ENCODE data around the gene ITGA5. TPM values are rescaled to one million over a fixed set of nuclear protein-coding genes. Genes with fewer than 3 reads are reported as not detected.
A peak's percentile ranks its signal among the peaks of the same experiment; 100 is the strongest.

Gene ITGA5
- total and polyA plus RNA-seq, 9 of the 15 experiments (the other 6 are each of a cell fraction or from before 2014, with no cell fraction given), result 9.1 to 82.1 (median 47.4) TPM

DNA sequence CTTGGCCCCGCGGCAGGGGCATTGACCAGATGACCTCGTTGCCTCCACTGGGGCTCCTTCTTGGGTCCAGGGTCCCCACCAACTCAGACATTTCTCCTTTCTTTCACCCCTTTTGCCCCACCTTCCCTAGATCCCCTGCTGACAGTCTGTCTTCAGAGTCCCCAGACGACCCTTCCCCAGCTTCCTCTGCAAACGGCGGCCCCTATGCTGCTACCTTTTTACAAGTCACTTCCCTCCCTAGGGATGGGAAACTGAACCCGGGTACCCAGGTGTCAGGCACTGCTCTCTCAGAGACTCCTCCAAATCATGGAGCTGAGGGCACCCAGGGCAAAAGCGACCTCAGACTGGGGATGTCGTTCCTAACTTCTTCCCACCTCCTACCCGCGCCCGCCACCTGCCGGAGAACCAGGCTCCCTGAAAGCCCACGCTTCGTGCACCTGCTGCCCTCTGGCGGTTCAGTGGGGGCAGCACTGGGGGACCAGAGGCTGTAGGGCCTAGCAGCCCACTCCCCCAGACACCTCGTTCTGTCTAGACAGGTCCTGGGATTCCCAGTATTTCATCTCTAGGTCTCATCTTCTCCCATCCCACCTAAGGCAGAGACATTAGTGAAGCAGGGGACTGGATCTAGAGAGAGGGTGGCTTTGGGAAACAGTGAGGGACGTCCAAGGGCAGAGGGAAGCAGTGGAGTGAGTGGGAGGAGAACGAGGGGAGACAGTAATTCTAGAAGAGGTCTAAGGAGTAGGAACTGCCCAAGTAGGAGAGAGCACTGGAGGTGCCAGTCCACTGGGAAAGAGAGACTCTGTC is 39.5 kb downstream of the ITGA5 start (continued):
- TF ChIP-seq, protein P1, sequence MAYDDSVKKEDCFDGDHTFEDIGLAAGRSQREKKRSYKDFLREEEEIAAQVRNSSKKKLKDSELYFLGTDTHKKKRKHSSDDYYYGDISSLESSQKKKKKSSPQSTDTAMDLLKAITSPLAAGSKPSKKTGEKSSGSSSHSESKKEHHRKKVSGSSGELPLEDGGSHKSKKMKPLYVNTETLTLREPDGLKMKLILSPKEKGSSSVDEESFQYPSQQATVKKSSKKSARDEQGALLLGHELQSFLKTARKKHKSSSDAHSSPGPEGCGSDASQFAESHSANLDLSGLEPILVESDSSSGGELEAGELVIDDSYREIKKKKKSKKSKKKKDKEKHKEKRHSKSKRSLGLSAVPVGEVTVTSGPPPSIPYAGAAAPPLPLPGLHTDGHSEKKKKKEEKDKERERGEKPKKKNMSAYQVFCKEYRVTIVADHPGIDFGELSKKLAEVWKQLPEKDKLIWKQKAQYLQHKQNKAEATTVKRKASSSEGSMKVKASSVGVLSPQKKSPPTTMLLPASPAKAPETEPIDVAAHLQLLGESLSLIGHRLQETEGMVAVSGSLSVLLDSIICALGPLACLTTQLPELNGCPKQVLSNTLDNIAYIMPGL (CRISPR knock-in tag; IDR thresholded peaks at IDR 0.05), result peak; percentile 86; the same call in 1 of the 2 replicates
- TF ChIP-seq, protein P2, sequence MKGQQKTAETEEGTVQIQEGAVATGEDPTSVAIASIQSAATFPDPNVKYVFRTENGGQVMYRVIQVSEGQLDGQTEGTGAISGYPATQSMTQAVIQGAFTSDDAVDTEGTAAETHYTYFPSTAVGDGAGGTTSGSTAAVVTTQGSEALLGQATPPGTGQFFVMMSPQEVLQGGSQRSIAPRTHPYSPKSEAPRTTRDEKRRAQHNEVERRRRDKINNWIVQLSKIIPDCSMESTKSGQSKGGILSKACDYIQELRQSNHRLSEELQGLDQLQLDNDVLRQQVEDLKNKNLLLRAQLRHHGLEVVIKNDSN (CRISPR knock-in tag; IDR thresholded peaks at IDR 0.05), result no peak
- no peak for TF ChIP-seq IFI16 (CRISPR knock-in tag; IDR thresholded peaks at IDR 0.05)
- 0 out of 2 replicates have a peak, but pooled peaks have one; percentile 29 for TF ChIP-seq SMARCC2 (IDR thresholded peaks at IDR 0.05; ENCODE audit: low read depth)
- TF ChIP-seq, protein P3, sequence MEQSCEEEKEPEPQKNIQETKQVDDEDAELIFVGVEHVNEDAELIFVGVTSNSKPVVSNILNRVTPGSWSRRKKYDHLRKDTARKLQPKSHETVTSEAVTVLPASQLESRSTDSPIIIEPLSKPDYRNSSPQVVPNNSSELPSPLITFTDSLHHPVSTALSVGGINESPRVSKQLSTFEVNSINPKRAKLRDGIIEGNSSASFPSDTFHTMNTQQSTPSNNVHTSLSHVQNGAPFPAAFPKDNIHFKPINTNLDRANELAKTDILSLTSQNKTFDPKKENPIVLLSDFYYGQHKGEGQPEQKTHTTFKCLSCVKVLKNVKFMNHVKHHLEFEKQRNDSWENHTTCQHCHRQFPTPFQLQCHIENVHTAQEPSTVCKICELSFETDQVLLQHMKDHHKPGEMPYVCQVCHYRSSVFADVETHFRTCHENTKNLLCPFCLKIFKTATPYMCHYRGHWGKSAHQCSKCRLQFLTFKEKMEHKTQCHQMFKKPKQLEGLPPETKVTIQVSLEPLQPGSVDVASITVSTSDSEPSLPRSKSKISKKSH (CRISPR knock-in tag; IDR thresholded peaks at IDR 0.05), result no peak
- TF ChIP-seq, protein P4, sequence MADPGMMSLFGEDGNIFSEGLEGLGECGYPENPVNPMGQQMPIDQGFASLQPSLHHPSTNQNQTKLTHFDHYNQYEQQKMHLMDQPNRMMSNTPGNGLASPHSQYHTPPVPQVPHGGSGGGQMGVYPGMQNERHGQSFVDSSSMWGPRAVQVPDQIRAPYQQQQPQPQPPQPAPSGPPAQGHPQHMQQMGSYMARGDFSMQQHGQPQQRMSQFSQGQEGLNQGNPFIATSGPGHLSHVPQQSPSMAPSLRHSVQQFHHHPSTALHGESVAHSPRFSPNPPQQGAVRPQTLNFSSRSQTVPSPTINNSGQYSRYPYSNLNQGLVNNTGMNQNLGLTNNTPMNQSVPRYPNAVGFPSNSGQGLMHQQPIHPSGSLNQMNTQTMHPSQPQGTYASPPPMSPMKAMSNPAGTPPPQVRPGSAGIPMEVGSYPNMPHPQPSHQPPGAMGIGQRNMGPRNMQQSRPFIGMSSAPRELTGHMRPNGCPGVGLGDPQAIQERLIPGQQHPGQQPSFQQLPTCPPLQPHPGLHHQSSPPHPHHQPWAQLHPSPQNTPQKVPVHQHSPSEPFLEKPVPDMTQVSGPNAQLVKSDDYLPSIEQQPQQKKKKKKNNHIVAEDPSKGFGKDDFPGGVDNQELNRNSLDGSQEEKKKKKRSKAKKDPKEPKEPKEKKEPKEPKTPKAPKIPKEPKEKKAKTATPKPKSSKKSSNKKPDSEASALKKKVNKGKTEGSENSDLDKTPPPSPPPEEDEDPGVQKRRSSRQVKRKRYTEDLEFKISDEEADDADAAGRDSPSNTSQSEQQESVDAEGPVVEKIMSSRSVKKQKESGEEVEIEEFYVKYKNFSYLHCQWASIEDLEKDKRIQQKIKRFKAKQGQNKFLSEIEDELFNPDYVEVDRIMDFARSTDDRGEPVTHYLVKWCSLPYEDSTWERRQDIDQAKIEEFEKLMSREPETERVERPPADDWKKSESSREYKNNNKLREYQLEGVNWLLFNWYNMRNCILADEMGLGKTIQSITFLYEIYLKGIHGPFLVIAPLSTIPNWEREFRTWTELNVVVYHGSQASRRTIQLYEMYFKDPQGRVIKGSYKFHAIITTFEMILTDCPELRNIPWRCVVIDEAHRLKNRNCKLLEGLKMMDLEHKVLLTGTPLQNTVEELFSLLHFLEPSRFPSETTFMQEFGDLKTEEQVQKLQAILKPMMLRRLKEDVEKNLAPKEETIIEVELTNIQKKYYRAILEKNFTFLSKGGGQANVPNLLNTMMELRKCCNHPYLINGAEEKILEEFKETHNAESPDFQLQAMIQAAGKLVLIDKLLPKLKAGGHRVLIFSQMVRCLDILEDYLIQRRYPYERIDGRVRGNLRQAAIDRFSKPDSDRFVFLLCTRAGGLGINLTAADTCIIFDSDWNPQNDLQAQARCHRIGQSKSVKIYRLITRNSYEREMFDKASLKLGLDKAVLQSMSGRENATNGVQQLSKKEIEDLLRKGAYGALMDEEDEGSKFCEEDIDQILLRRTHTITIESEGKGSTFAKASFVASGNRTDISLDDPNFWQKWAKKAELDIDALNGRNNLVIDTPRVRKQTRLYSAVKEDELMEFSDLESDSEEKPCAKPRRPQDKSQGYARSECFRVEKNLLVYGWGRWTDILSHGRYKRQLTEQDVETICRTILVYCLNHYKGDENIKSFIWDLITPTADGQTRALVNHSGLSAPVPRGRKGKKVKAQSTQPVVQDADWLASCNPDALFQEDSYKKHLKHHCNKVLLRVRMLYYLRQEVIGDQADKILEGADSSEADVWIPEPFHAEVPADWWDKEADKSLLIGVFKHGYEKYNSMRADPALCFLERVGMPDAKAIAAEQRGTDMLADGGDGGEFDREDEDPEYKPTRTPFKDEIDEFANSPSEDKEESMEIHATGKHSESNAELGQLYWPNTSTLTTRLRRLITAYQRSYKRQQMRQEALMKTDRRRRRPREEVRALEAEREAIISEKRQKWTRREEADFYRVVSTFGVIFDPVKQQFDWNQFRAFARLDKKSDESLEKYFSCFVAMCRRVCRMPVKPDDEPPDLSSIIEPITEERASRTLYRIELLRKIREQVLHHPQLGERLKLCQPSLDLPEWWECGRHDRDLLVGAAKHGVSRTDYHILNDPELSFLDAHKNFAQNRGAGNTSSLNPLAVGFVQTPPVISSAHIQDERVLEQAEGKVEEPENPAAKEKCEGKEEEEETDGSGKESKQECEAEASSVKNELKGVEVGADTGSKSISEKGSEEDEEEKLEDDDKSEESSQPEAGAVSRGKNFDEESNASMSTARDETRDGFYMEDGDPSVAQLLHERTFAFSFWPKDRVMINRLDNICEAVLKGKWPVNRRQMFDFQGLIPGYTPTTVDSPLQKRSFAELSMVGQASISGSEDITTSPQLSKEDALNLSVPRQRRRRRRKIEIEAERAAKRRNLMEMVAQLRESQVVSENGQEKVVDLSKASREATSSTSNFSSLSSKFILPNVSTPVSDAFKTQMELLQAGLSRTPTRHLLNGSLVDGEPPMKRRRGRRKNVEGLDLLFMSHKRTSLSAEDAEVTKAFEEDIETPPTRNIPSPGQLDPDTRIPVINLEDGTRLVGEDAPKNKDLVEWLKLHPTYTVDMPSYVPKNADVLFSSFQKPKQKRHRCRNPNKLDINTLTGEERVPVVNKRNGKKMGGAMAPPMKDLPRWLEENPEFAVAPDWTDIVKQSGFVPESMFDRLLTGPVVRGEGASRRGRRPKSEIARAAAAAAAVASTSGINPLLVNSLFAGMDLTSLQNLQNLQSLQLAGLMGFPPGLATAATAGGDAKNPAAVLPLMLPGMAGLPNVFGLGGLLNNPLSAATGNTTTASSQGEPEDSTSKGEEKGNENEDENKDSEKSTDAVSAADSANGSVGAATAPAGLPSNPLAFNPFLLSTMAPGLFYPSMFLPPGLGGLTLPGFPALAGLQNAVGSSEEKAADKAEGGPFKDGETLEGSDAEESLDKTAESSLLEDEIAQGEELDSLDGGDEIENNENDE (IDR thresholded peaks at IDR 0.05; ENCODE audit: low read depth, low read length), result no peak
- TF ChIP-seq RCOR1 (IDR thresholded peaks at IDR 0.05; ENCODE audit: borderline replicate concordance in 1 of 2, low read depth in 2 of 2, low read length in 2 of 2), result peak; percentile 14 to 80; a peak in 3 of 4 replicates
